ENCODE results near the gene ASCC1. TPM values are rescaled to one million over a fixed set of nuclear protein-coding genes. Genes with fewer than 3 reads are reported as not detected.
"Not testable (repeated sequence)": the region's sequence is repeated elsewhere in the genome, so short reads cannot be mapped to it uniquely, and the experiment has no call there.

Gene ASCC1
- total and polyA plus RNA-seq, 10 donors, result 11.9 to 41.7 (median 33.8) TPM

DNA sequence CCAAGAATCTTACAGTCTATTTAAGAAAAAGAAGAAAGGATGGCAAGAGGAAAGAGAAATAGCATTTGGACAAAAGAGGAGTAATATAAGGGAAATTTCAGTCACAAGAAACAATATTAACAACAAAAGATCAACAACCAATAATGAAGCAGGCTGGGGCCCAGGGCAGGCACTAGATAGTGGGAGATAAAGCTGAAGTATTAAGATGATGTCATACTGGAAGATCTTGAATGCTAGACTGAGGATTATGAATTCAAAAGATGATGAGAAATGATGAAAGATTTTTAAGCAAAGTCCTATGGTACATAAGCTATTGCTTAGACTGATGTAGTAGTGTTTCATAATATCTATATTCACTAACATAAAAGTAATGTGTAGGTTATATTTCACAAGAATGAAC is 75.9 kb downstream of the ASCC1 start:
- Histone ChIP-seq H3K9me3 (peaks cover 0 to 7% (median 0%) of the 10 kb centered on the region in 8 donors), H3K27me3 (replicated peaks in 1 of 7) (no peaks in the 10 kb centered on the region), H3K36me3 (peaks cover 0 to 24% (median 7%) of the 10 kb centered on the region in 6 donors), H3K4me1 (peaks cover 0 to 9% (median 7%) of the 10 kb centered on the region in 6 donors), H3K27ac (no peak overlapping the region), H3K4me3 (no peak overlapping the region)
- intact Hi-C loops (cut with DNase I; ENCODE audit: low total_unique reads), result no loop called here
- TF ChIP-seq POLR2AphosphoS5 (IDR thresholded peaks at IDR 0.05) (no peak), POLR2A (IDR thresholded peaks at IDR 0.05) (no peak)
- TF ChIP-seq, protein P1, sequence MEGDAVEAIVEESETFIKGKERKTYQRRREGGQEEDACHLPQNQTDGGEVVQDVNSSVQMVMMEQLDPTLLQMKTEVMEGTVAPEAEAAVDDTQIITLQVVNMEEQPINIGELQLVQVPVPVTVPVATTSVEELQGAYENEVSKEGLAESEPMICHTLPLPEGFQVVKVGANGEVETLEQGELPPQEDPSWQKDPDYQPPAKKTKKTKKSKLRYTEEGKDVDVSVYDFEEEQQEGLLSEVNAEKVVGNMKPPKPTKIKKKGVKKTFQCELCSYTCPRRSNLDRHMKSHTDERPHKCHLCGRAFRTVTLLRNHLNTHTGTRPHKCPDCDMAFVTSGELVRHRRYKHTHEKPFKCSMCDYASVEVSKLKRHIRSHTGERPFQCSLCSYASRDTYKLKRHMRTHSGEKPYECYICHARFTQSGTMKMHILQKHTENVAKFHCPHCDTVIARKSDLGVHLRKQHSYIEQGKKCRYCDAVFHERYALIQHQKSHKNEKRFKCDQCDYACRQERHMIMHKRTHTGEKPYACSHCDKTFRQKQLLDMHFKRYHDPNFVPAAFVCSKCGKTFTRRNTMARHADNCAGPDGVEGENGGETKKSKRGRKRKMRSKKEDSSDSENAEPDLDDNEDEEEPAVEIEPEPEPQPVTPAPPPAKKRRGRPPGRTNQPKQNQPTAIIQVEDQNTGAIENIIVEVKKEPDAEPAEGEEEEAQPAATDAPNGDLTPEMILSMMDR (IDR thresholded peaks at IDR 0.05 in 8 of 11, conservative IDR thresholded peaks at IDR 0.05 in 3 of 11), result no peak
- no peak for DNase-seq

DNA sequence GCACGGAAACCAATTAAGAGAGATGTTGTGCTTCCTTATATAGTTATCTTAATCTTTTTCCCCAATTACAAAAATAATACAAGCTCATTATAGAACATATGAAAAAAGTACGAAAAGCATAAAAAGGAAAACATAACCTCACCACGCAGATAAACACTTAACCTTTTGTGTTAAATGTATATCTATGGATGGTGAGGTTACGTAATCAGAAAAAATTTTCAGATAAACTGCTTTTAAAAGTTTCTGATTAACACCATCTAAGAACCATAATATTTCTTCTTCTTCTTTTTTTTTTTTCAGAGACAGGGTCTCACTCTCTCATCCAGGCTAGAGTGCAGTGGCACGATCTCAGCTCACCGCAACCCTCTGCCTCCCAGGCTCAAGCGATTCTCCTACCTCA is 78.5 kb downstream of the ASCC1 start:
- no peak overlapping the region for H3K27ac ChIP-seq
- H3K4me1 ChIP-seq, result peaks cover 0 to 34% (median 25%) of the 10 kb centered on the region in 6 donors
- 95 to 98% (median 97%) methylated on average over 7 of the region's 7 CpGs for WGBS, 5 donors
- no peak for DNase-seq
- intact Hi-C loops (cut with DNase I; ENCODE audit: low total_unique reads), result loop anchor here (10.0 kb wide), 1 partner anchor 47 kb away; no protein-coding TSS in a partner anchor
- no peaks in the 10 kb centered on the region for H3K27me3 ChIP-seq (replicated peaks in 1 of 7)
- H3K4me3 ChIP-seq, result no peak overlapping the region
- H3K9me3 ChIP-seq, result peaks cover 0 to 7% (median 0%) of the 10 kb centered on the region in 8 donors
- H3K36me3 ChIP-seq, result peaks cover 0 to 27% (median 7%) of the 10 kb centered on the region in 6 donors
- TF ChIP-seq POLR2AphosphoS5 (IDR thresholded peaks at IDR 0.05), result no peak
- TF ChIP-seq POLR2A (IDR thresholded peaks at IDR 0.05), result no peak
- TF ChIP-seq, protein P1 (IDR thresholded peaks at IDR 0.05 in 8 of 11, conservative IDR thresholded peaks at IDR 0.05 in 3 of 11), result no peak

DNA sequence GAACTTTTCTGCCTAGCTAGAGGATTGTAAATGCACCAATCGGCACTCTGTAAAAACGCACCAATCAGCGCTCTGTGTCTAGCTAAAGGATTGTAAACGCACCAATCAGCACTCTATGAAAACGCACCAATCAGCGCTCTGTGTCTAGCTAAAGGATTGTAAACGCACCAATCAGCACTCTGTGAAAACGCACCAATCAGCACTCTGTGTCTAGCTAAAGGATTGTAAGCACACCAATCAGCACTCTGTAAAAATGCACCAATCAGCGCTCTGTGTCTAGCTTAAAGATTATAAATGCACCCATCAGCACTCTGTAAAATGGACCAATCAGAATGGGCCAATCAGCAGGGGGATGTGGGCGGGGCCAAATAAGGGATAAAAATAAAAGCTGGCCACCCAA is 79.9 kb downstream of the ASCC1 start:
- H3K9me3 ChIP-seq; H3K27ac ChIP-seq; H3K4me3 ChIP-seq; H3K27me3 ChIP-seq (replicated peaks in 1 of 7); DNase-seq: not testable (repeated sequence)
- intact Hi-C loops (cut with DNase I; ENCODE audit: low total_unique reads), result loop anchor here (10.0 kb wide), 1 partner anchor 49 kb away; no protein-coding TSS in a partner anchor
- Histone ChIP-seq H3K4me1 (peaks cover 0 to 41% (median 30%) of the 10 kb centered on the region in 6 donors), H3K36me3 (peaks cover 0 to 39% (median 7%) of the 10 kb centered on the region in 6 donors)
- 94 to 99% (median 97%) methylated on average over 10 of the region's 10 CpGs for WGBS, 5 donors

DNA sequence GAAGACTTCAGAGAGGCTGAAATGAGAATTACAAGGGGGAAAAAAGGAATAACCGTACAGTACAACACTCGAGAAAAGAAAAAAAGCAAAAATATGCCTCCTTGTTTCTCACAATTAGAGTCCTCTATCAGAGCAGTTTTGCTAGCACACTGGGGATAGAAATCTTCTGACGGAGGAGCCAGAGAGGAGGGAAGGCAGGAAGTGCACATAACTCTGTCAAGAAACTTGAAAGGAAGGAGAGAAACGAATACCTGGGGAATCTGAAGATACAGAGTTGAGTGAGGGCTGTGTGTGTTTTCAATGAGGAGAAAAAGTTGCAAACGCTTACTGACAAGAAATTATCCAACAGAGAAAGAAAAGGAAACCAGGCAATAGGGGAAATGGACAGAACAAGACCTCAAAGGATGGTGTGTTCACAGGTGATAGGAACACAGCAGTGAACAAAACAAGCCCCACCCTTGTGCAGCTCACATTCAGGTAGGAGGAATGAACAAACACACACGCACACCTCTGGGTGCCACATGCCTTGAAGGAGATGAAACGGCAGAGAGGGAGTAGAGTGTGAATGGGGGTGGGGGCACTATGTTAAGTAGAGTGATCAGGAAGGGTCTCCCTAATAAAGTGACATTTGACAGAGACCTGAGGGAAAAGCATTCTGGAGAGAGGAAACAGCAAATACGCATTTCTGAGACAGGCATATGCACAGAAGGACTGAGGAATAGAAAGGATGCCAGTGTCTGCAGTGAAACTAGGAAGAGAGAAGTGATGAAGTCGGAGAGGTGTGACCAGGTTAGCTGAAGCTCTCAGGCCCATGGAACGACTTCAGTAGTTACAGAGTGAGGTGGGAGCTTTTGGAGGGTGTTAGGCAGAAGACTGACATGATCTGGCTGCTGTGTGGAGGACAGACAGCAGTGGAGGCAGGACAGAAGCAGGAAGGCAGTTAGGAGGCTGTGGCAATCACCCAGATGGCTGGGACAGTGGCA is 81.0 kb downstream of the ASCC1 start:
- H3K4me1 ChIP-seq, result peaks cover 0 to 41% (median 30%) of the 10 kb centered on the region in 6 donors
- TF ChIP-seq POLR2AphosphoS5 (IDR thresholded peaks at IDR 0.05), result peak in 1 of 3 donors; percentile 8
- TF ChIP-seq, protein P1 (IDR thresholded peaks at IDR 0.05 in 8 of 11, conservative IDR thresholded peaks at IDR 0.05 in 3 of 11), result no peak
- no peaks in the 10 kb centered on the region for H3K27me3 ChIP-seq (replicated peaks in 1 of 7)
- 56 to 67% (median 64%) methylated on average over 10 of the region's 10 CpGs for WGBS, 5 donors
- H3K27ac ChIP-seq, result peak overlapping the region in 3 of 8 donors; percentile 8 to 68 (median 16)
- H3K36me3 ChIP-seq, result peaks cover 0 to 44% (median 7%) of the 10 kb centered on the region in 6 donors
- no peak overlapping the region for H3K4me3 ChIP-seq
- DNase-seq, result no peak
- peaks cover 0 to 7% (median 0%) of the 10 kb centered on the region in 8 donors for H3K9me3 ChIP-seq
- intact Hi-C loops (cut with DNase I; ENCODE audit: low total_unique reads), result loop anchor here (10.0 kb wide), 1 partner anchor 50 kb away; no protein-coding TSS in a partner anchor

All from spleen (tissue), 11 donors.